ENCODE results near the gene PLIN3.
"Not testable (repeated sequence)": the region's sequence is repeated elsewhere in the genome, so short reads cannot be mapped to it uniquely, and the experiment has no call there.

PLIN3 gene

GRCh38 chr19:4847190-4847973 is 20.1 kb downstream of the PLIN3 start:
- no peak for DNase-seq (ENCODE audit: low read depth)

- DNase-seq (ENCODE audit: low read depth), result peak; percentile 38
Measured at GRCh38 chr19:4845975-4846374, 21.5 kb downstream of the PLIN3 start.

GRCh38 chr19:4844348-4845179 is 22.9 kb downstream of the PLIN3 start:
- peak; percentile 75 for DNase-seq (ENCODE audit: low read depth)

- no peak for DNase-seq (ENCODE audit: low read depth)
Measured at GRCh38 chr19:4843647-4843965, 23.9 kb downstream of the PLIN3 start.

- DNase-seq (ENCODE audit: low read depth), result no peak
Measured at GRCh38 chr19:4839192-4839591, 28.3 kb downstream of the PLIN3 start.

GRCh38 chr19:4832776-4833175 is 34.7 kb downstream of the PLIN3 start:
- DNase-seq (ENCODE audit: low read depth), result no peak

- DNase-seq (ENCODE audit: low read depth), result not testable (repeated sequence)
Measured at GRCh38 chr19:4831979-4832340, 35.5 kb downstream of the PLIN3 start.

GRCh38 chr19:4831304-4831978 is 36.0 kb downstream of the PLIN3 start, which contains the start of gene TICAM1:
TICAM1 (minus strand) TSS chr19:4831712; CDS start chr19:4818377, 13,335 bp downstream.
- DNase-seq (ENCODE audit: low read depth), result peak; percentile 62

- DNase-seq (ENCODE audit: low read depth), result no peak
Measured at GRCh38 chr19:4830768-4831265, 36.6 kb downstream of the PLIN3 start.

- DNase-seq (ENCODE audit: low read depth), result no peak
Measured at GRCh38 chr19:4830332-4830731, 37.1 kb downstream of the PLIN3 start.

- DNase-seq (ENCODE audit: low read depth), result no peak
Measured at GRCh38 chr19:4829001-4829712, 38.3 kb downstream of the PLIN3 start.

GRCh38 chr19:4823577-4823976 is 43.9 kb downstream of the PLIN3 start:
- DNase-seq (ENCODE audit: low read depth), result no peak

GRCh38 chr19:4822354-4822753 is 45.1 kb downstream of the PLIN3 start:
- DNase-seq (ENCODE audit: low read depth), result not testable (repeated sequence)

- no peak for DNase-seq (ENCODE audit: low read depth)
Measured at GRCh38 chr19:4821265-4821664, 46.2 kb downstream of the PLIN3 start.

GRCh38 chr19:4817467-4818277 is 49.8 kb downstream of the PLIN3 start:
- no peak for DNase-seq (ENCODE audit: low read depth)

- no peak for DNase-seq (ENCODE audit: low read depth)
Measured at GRCh38 chr19:4816950-4817278, 50.6 kb downstream of the PLIN3 start.

GRCh38 chr19:4816202-4816949 is 51.1 kb downstream of the PLIN3 start:
- DNase-seq (ENCODE audit: low read depth), result no peak

- peak; percentile 91 for DNase-seq (ENCODE audit: low read depth)
Measured at GRCh38 chr19:4815426-4816201, 51.9 kb downstream of the PLIN3 start.

GRCh38 chr19:4814625-4815425 is 52.6 kb downstream of the PLIN3 start:
- peak; percentile 97 for DNase-seq (ENCODE audit: low read depth)
